HepG2 (cell line): ENCODE results near the gene IFT22. TPM values are rescaled to one million over a fixed set of nuclear protein-coding genes. Genes with fewer than 3 reads are reported as not detected.

Experiments
- BHLHE40 ChIP-seq: IDR thresholded peaks from 2 replicates; pipeline ENCODE4 v1.6.1; 2011; ENCODE audit warnings: low read length, improper control_type of control experiment
- ELF1 ChIP-seq: sonication (generic); formaldehyde crosslinking; IDR thresholded peaks from 2 replicates; pipeline ENCODE4 v1.4.0; 2020; ENCODE audit warnings: missing genetic modification reagents
- IRX3 ChIP-seq: sonication (generic); formaldehyde crosslinking; IDR thresholded peaks from 2 replicates; pipeline ENCODE4 v1.8.1; 2023; ENCODE audit warnings: mild to moderate bottlenecking, low read depth, missing genetic modification reagents, borderline replicate concordance
- JUNB ChIP-seq: sonication (generic); formaldehyde crosslinking; IDR thresholded peaks from 2 replicates; pipeline ENCODE4 v1.8.0; 2022; ENCODE audit warnings: missing genetic modification reagents, mild to moderate bottlenecking, borderline replicate concordance
- PAWR ChIP-seq: sonication (generic); formaldehyde crosslinking; IDR thresholded peaks from 2 replicates; pipeline ENCODE4 v1.4.0; 2020; ENCODE audit warnings: missing genetic modification reagents, mild to moderate bottlenecking, borderline replicate concordance
- RAD21 ChIP-seq: fragments of 450-650 bp; formaldehyde crosslinking; IDR thresholded peaks from 2 replicates; pipeline ENCODE4 v1.5.0; 2020; ENCODE audit warnings: mild to moderate bottlenecking
- RBFOX2 ChIP-seq: fragments of 200-400 bp; formaldehyde crosslinking; IDR thresholded peaks from 2 replicates; pipeline ENCODE4 v1.6.1; 2017; ENCODE audit warnings: low read depth, mild to moderate bottlenecking, low read length
- RXRB ChIP-seq: IDR thresholded peaks from 2 replicates; pipeline ENCODE4 v1.6.1; 2016; ENCODE audit warnings: borderline replicate concordance, missing genetic modification reagents, missing compliant biosample characterization
- SIN3A ChIP-seq: IDR thresholded peaks from 2 replicates; pipeline ENCODE4 v1.6.1; 2011; ENCODE audit warnings: low read depth, mild to moderate bottlenecking, control low read depth, low read length, borderline replicate concordance
- ZKSCAN5 ChIP-seq: sonication (generic); formaldehyde crosslinking; IDR thresholded peaks from 2 replicates; pipeline ENCODE4 v1.5.1; 2020; ENCODE audit warnings: mild to moderate bottlenecking, missing genetic modification reagents
- ZNF331 ChIP-seq: sonication (generic); formaldehyde crosslinking; IDR thresholded peaks from 2 replicates; pipeline ENCODE4 v1.4.0; 2020; ENCODE audit warnings: missing genetic modification reagents
- ZNF567 ChIP-seq: sonication (generic); formaldehyde crosslinking; IDR thresholded peaks from 2 replicates; pipeline ENCODE4 v1.8.1; 2023; ENCODE audit warnings: mild to moderate bottlenecking, missing genetic modification reagents, borderline replicate concordance
- ZNF569 ChIP-seq: sonication (generic); formaldehyde crosslinking; IDR thresholded peaks from 2 replicates; pipeline ENCODE4 v1.5.0; 2020; ENCODE audit warnings: mild to moderate bottlenecking, missing genetic modification reagents, moderate library complexity, borderline replicate concordance
- ZNF616 ChIP-seq: sonication (generic); formaldehyde crosslinking; IDR thresholded peaks from 2 replicates; pipeline ENCODE4 v1.5.0; 2020; ENCODE audit warnings: low read depth, mild to moderate bottlenecking, missing genetic modification reagents
- ZNF83 ChIP-seq: sonication (generic); formaldehyde crosslinking; IDR thresholded peaks from 2 replicates; pipeline ENCODE4 v1.4.0; 2020; ENCODE audit warnings: missing genetic modification reagents, mild to moderate bottlenecking, borderline replicate concordance
- ZNF883 ChIP-seq: sonication (generic); formaldehyde crosslinking; IDR thresholded peaks from 2 replicates; pipeline ENCODE4 v1.5.1; 2020; ENCODE audit warnings: mild to moderate bottlenecking, missing genetic modification reagents; ENCODE audit errors: not compliant biosample characterization
- polyA plus RNA-seq, 8 experiments: library from polyadenylated mRNA; depleted of rRNA in 3 of 8; stranded (reverse) in 7 of 8; unstranded in 1 of 8; fragments of >200 nt; fragmentation: Illumina TruSeq in 4 of 8; extraction: Trizol in 4 of 8; gene quantifications; 2 replicates each; pipeline versions ENCODE4 v1.2.1 to v1.2.3, GENCODE V29; 2011 to 2016; ENCODE audit warnings: low read depth in 4 of 8, missing spikeins in 1 of 8, mixed read lengths in 1 of 8; ENCODE audit not compliant: insufficient read depth in 1 of 8
- total RNA-seq, 5 experiments: library from RNA; depleted of rRNA; stranded (reverse); fragments of >200 nt; fragmentation: Illumina TruSeq; extraction: Trizol; gene quantifications; 2 replicates each; pipeline ENCODE4 v1.2.3, GENCODE V29; 2016; ENCODE audit warnings: low read depth in 1 of 5
- TF ChIP-seq, protein P1 (sequence below): sonication (generic); formaldehyde crosslinking; IDR thresholded peaks from 2 replicates; pipeline ENCODE4 v1.5.1; 2020; ENCODE audit warnings: missing genetic modification reagents, mild to moderate bottlenecking, borderline replicate concordance
- TF ChIP-seq, protein P2 (sequence below): IDR thresholded peaks from 2 replicates; pipeline ENCODE4 v1.6.1; 2016; ENCODE audit warnings: mild to moderate bottlenecking, missing biosample characterization, missing genetic modification reagents
- TF ChIP-seq, protein P3 (sequence below): sonication (generic); formaldehyde crosslinking; IDR thresholded peaks from 2 replicates; pipeline ENCODE4 v1.8.0; 2022; ENCODE audit warnings: mild to moderate bottlenecking, missing genetic modification reagents
- TF ChIP-seq, protein P4 (sequence below): sonication (generic); formaldehyde crosslinking; conservative IDR thresholded peaks from 2 replicates; pipeline ENCODE4 v1.4.0; 2020; ENCODE audit warnings: missing genetic modification reagents
- TF ChIP-seq, protein P5 (sequence below): sonication (generic); formaldehyde crosslinking; IDR thresholded peaks from 2 replicates; pipeline ENCODE4 v1.4.0; 2020; ENCODE audit warnings: missing genetic modification reagents

The IFT22 gene
- total and polyA plus RNA-seq, 2 of the 13 experiments (the other 11 are each of a cell fraction or from before 2014, with no cell fraction given) = 8.9 to 14.5 TPM

DNA sequence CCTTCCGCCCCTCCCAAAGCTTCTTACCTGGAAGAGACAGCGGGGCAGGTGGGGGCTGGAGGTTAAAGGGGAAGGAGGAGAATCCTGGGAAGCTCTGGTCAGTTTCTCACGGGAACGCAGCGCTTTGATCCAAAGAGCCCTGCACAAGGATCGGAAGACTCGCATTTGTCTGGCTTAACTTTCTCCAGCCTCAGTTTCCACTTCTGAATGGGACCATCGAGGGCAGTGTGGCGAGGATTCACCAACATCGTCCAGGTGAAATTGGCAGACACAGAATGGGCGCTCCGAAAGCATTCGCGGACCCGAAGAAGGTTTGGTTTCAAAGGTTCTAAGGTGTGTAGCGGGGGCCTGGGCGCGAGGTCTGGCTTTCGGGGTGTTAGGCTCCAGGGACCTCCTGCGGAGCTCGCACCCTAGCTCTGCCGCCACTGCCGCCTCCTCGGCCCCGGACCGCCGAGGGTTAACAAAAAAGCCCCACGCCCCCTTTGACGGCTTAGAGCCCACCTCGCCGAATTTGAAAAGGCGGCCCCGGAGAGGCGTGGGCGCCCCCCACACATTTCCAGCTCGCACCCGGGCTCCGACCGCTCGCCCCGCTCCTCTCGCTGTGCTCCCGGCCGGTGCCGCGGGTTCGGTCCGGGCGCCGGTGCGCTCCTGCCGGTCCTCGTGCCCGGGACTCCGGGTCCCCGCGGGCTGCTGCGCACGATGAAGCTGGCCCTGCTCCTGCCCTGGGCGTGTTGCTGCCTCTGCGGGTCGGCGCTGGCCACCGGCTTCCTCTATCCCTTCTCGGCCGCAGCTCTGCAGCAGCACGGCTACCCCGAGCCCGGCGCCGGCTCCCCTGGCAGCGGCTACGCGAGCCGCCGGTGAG, 41.0 kb upstream of the IFT22 start, which contains the start of gene COL26A1 (continued):
- TF ChIP-seq, protein P1, sequence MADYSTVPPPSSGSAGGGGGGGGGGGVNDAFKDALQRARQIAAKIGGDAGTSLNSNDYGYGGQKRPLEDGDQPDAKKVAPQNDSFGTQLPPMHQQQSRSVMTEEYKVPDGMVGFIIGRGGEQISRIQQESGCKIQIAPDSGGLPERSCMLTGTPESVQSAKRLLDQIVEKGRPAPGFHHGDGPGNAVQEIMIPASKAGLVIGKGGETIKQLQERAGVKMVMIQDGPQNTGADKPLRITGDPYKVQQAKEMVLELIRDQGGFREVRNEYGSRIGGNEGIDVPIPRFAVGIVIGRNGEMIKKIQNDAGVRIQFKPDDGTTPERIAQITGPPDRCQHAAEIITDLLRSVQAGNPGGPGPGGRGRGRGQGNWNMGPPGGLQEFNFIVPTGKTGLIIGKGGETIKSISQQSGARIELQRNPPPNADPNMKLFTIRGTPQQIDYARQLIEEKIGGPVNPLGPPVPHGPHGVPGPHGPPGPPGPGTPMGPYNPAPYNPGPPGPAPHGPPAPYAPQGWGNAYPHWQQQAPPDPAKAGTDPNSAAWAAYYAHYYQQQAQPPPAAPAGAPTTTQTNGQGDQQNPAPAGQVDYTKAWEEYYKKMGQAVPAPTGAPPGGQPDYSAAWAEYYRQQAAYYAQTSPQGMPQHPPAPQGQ (CRISPR knock-in tag) = no peak
- TF ChIP-seq ZNF567 (CRISPR knock-in tag) (no peak), PAWR (CRISPR knock-in tag) (no peak), IRX3 (CRISPR knock-in tag) (0 out of 2 replicates have a peak, but pooled peaks have one; percentile 30), RAD21 (CRISPR knock-in tag) (no peak), RBFOX2 (peak; percentile 56), ZNF616 (no peak), BHLHE40 (no peak), ZKSCAN5 (CRISPR knock-in tag) (no peak), RXRB (CRISPR knock-in tag) (no peak), ELF1 (CRISPR knock-in tag) (no peak), ZNF331 (CRISPR knock-in tag) (no peak), SIN3A (no peak), ZNF883 (peak; percentile 18), JUNB (CRISPR knock-in tag) (no peak), ZNF569 (CRISPR knock-in tag) (no peak), ZNF83 (CRISPR knock-in tag) (no peak)
- TF ChIP-seq, protein P2, sequence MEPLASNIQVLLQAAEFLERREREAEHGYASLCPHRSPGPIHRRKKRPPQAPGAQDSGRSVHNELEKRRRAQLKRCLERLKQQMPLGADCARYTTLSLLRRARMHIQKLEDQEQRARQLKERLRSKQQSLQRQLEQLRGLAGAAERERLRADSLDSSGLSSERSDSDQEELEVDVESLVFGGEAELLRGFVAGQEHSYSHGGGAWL = 0 out of 2 replicates have a peak, but pooled peaks have one; percentile 23
- TF ChIP-seq, protein P3, sequence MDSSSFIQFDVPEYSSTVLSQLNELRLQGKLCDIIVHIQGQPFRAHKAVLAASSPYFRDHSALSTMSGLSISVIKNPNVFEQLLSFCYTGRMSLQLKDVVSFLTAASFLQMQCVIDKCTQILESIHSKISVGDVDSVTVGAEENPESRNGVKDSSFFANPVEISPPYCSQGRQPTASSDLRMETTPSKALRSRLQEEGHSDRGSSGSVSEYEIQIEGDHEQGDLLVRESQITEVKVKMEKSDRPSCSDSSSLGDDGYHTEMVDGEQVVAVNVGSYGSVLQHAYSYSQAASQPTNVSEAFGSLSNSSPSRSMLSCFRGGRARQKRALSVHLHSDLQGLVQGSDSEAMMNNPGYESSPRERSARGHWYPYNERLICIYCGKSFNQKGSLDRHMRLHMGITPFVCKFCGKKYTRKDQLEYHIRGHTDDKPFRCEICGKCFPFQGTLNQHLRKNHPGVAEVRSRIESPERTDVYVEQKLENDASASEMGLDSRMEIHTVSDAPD (CRISPR knock-in tag) = no peak
- TF ChIP-seq, protein P4, sequence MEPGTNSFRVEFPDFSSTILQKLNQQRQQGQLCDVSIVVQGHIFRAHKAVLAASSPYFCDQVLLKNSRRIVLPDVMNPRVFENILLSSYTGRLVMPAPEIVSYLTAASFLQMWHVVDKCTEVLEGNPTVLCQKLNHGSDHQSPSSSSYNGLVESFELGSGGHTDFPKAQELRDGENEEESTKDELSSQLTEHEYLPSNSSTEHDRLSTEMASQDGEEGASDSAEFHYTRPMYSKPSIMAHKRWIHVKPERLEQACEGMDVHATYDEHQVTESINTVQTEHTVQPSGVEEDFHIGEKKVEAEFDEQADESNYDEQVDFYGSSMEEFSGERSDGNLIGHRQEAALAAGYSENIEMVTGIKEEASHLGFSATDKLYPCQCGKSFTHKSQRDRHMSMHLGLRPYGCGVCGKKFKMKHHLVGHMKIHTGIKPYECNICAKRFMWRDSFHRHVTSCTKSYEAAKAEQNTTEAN (CRISPR knock-in tag) = no peak
- TF ChIP-seq, protein P5, sequence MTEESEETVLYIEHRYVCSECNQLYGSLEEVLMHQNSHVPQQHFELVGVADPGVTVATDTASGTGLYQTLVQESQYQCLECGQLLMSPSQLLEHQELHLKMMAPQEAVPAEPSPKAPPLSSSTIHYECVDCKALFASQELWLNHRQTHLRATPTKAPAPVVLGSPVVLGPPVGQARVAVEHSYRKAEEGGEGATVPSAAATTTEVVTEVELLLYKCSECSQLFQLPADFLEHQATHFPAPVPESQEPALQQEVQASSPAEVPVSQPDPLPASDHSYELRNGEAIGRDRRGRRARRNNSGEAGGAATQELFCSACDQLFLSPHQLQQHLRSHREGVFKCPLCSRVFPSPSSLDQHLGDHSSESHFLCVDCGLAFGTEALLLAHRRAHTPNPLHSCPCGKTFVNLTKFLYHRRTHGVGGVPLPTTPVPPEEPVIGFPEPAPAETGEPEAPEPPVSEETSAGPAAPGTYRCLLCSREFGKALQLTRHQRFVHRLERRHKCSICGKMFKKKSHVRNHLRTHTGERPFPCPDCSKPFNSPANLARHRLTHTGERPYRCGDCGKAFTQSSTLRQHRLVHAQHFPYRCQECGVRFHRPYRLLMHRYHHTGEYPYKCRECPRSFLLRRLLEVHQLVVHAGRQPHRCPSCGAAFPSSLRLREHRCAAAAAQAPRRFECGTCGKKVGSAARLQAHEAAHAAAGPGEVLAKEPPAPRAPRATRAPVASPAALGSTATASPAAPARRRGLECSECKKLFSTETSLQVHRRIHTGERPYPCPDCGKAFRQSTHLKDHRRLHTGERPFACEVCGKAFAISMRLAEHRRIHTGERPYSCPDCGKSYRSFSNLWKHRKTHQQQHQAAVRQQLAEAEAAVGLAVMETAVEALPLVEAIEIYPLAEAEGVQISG (CRISPR knock-in tag) = no peak
